Brain microvascular endothelial cell (primary cell): Measurements from ENCODE around the gene F10.

Experiments used
- DNase-seq: peaks from one replicate; pipeline ENCODE4 v3.0.0-alpha.2; 2020
- H3K27ac ChIP-seq: fragments of 250-450 bp; sonication (Bioruptor Pico); 2 replicates; pipeline ENCODE4 v1.5.1; 2020; ENCODE audit warnings: mild to moderate bottlenecking, moderate library complexity
- H3K27me3 ChIP-seq: fragments of 250-450 bp; sonication (Bioruptor Pico); replicated peaks from 2 replicates; pipeline ENCODE4 v1.5.1; 2020; ENCODE audit warnings: mild to moderate bottlenecking
- H3K36me3 ChIP-seq: fragments of 250-450 bp; sonication (Bioruptor Pico); replicated peaks from 2 replicates; pipeline ENCODE4 v1.5.1; 2020; ENCODE audit warnings: mild to moderate bottlenecking
- H3K4me3 ChIP-seq: 2 replicates; pipeline ENCODE4 v1.5.1; 2011; ENCODE audit warnings: low read depth, mild to moderate bottlenecking, control low read depth, low read length, moderate library complexity
- CTCF ChIP-seq: IDR thresholded peaks from 2 replicates; pipeline ENCODE4 v1.5.1; 2011; ENCODE audit warnings: low read depth, mild to moderate bottlenecking, moderate library complexity, low read length, control low read depth, inconsistent platforms; ENCODE audit errors: missing control alignments
- in situ Hi-C: cut with HindIII; loops from 2 replicates; pipeline ENCODE4 v1.10.0; 2017; ENCODE audit warnings: low sequenced_read_pairs, low pct_ligation_motif_present

Gene F10

GRCh38 chr13:113089693-113090414, 32.7 kb upstream of the F10 start:
- in situ Hi-C loops = no loop called here

GRCh38 chr13:113090415-113090770, 32.2 kb upstream of the F10 start:
- H3K36me3 ChIP-seq = no peaks in the 10 kb centered on the region
- in situ Hi-C loops = no loop called here
- no peak overlapping the region for H3K4me3 ChIP-seq
- TF ChIP-seq CTCF = no peak
- peaks cover 8% of the 10 kb centered on the region for H3K27me3 ChIP-seq
- H3K27ac ChIP-seq = no peak overlapping the region
- no peak for DNase-seq

More at GRCh38 chr13:113089693-113090414, 32.7 kb upstream of the F10 start:
- Histone ChIP-seq H3K27ac (no peak overlapping the region), H3K36me3 (no peaks in the 10 kb centered on the region), H3K27me3 (peaks cover 8% of the 10 kb centered on the region), H3K4me3 (no peak overlapping the region)
- no peak for TF ChIP-seq CTCF
- no peak for DNase-seq

- no peak for TF ChIP-seq CTCF
- no peak overlapping the region for H3K27ac ChIP-seq
- H3K27me3 ChIP-seq = peaks cover 8% of the 10 kb centered on the region
- no peak for DNase-seq
- H3K4me3 ChIP-seq = no peak overlapping the region
- in situ Hi-C loops = no loop called here
- H3K36me3 ChIP-seq = no peaks in the 10 kb centered on the region
These were observed 31.8 kb upstream of the F10 start for GRCh38 chr13:113090806-113091205.

GRCh38 chr13:113091211-113091771, 31.3 kb upstream of the F10 start:
- DNase-seq = no peak

GRCh38 chr13:113091891-113092775, 30.5 kb upstream of the F10 start:
- no peak overlapping the region for H3K4me3 ChIP-seq
- in situ Hi-C loops = no loop called here
- no peak for TF ChIP-seq CTCF
- H3K27me3 ChIP-seq = peaks cover 8% of the 10 kb centered on the region
- no peaks in the 10 kb centered on the region for H3K36me3 ChIP-seq
- no peak overlapping the region for H3K27ac ChIP-seq
- no peak for DNase-seq

More at GRCh38 chr13:113091211-113091771, 31.3 kb upstream of the F10 start:
- in situ Hi-C loops = no loop called here
- H3K27ac ChIP-seq = no peak overlapping the region
- H3K4me3 ChIP-seq = no peak overlapping the region
- TF ChIP-seq CTCF = no peak
- no peaks in the 10 kb centered on the region for H3K36me3 ChIP-seq
- H3K27me3 ChIP-seq = peaks cover 8% of the 10 kb centered on the region
